Smooth muscle cell (in vitro differentiated cells): ENCODE data around the gene GJA4. TPM values are rescaled to one million over a fixed set of nuclear protein-coding genes. Genes with fewer than 3 reads are reported as not detected.

Experiments used
- DNase-seq: peaks from one replicate; lab custom pipeline; 2025; ENCODE audit not compliant: unreplicated experiment; lab: John Stamatoyannopoulos, UW
- H2AFZ ChIP-seq: fragments of 200-600 bp; sonication (generic); 2 replicates; pipeline ENCODE4 v1.6.0; 2016; ENCODE audit warnings: antibody characterized with exemption, low read depth, mild to moderate bottlenecking
- H3F3A ChIP-seq: fragments of 200-600 bp; sonication (generic); 2 replicates; pipeline ENCODE4 v1.6.0; 2017; ENCODE audit warnings: antibody characterized with exemption, low read depth
- H3K27ac ChIP-seq: fragments of 200-600 bp; sonication (generic); 2 replicates; pipeline ENCODE4 v1.5.1; 2016; ENCODE audit warnings: low read depth, mild to moderate bottlenecking
- H3K27me3 ChIP-seq: fragments of 200-600 bp; sonication (generic); 2 replicates; pipeline ENCODE4 v1.6.1; 2016; ENCODE audit warnings: low read depth, mild to moderate bottlenecking
- H3K36me3 ChIP-seq: fragments of 200-600 bp; sonication (generic); 2 replicates; pipeline ENCODE4 v1.5.1; 2016; ENCODE audit warnings: low read depth
- H3K4me1 ChIP-seq: fragments of 200-600 bp; sonication (generic); 2 replicates; pipeline ENCODE4 v1.5.1; 2016; ENCODE audit warnings: low read depth
- H3K4me2 ChIP-seq: fragments of 200-600 bp; sonication (generic); 2 replicates; pipeline ENCODE4 v1.6.0; 2016; ENCODE audit warnings: mild to moderate bottlenecking
- H3K4me3 ChIP-seq: fragments of 200-600 bp; sonication (generic); 2 replicates; pipeline ENCODE4 v1.5.1; 2016; ENCODE audit warnings: mild to moderate bottlenecking
- H3K79me2 ChIP-seq: fragments of 200-600 bp; sonication (generic); 2 replicates; pipeline ENCODE4 v1.6.0; 2016; ENCODE audit warnings: low read depth, mild to moderate bottlenecking
- H3K9ac ChIP-seq: fragments of 200-600 bp; sonication (generic); 2 replicates; pipeline ENCODE4 v1.6.0; 2016; ENCODE audit warnings: low read depth
- H3K9me3 ChIP-seq: fragments of 200-600 bp; sonication (generic); replicated peaks from 2 replicates; pipeline ENCODE4 v1.5.1; 2016; ENCODE audit warnings: low read depth
- H4K20me1 ChIP-seq: fragments of 200-600 bp; sonication (generic); 2 replicates; pipeline ENCODE4 v1.6.0; 2016; ENCODE audit warnings: low read depth
- CTCF ChIP-seq: fragments of 200-600 bp; sonication (generic); IDR thresholded peaks from 2 replicates; pipeline ENCODE4 v1.5.1; 2017; ENCODE audit warnings: borderline replicate concordance, mild to moderate bottlenecking, antibody characterized with exemption; ENCODE audit not compliant: insufficient read depth, poor library complexity, severe bottlenecking
- WGBS: methylation state at CpG from one replicate; pipeline ENCODE4 v1.1.7; 2016; ENCODE audit warnings: low lambda C conversion rate; 5-methylcytosine and 5-hydroxymethylcytosine counted together
- polyA plus RNA-seq: library from polyadenylated mRNA; unstranded; fragments of >200 nt; fragmentation: Nextera tagmentation; extraction: Ambion mirVana; gene quantifications from 2 replicates; pipeline ENCODE4 v1.2.1, GENCODE V29; 2016
- total RNA-seq: library from RNA; depleted of rRNA; stranded (reverse); fragments of >200 nt; gene quantifications from 2 replicates; pipeline ENCODE4 v1.2.3, GENCODE V29; 2014

The GJA4 gene
- total and polyA plus RNA-seq, 2 experiments from 2014 or later, result not detected

DNA sequence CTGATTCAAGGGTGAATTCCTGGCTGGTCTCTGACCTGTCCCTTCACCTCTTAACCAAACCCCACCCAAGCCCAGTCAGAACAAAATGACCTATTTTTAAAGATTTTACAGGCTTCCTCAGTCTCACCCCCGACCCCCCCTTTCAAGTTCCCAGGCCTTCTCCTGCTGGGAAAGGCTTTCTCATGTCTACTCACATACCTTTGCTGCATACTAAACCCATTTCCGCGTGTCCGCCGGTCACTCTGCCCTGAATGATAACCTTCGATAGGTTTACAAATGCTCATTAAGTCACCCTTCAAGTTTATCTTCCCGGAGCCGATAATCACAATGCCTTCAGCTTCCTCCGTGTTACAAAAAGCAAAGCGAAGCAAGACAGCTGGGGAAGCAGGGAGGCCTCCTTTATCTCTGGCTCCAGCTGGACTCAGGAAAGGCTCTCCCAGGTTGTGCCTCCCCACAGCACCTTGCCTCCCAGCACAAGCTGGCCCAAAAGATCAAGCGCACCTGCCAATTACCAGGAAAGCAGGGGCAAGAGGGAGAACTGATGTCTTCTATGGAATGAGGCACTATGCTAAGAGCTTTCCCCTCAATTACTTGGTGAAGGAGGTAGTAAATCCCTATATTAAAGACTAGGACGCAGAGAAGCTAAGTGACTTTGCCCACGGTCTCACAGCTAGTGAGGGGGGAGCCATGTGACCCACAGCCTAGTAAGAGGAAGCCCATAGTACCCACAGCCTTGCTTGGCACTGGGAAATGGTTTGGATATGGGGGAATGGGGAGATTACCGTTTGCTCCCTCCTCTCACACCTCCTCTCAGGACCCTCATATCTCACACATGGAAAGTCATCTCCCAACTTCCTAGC is 50.8 kb downstream of the GJA4 start:
- TF ChIP-seq CTCF, result no peak
- 62% methylated on average over 14 of the region's 14 CpGs for WGBS
- no peaks in the 10 kb centered on the region for H3K36me3 ChIP-seq
- no peak overlapping the region for H3K4me3 ChIP-seq
- no peaks in the 10 kb centered on the region for H3K27me3 ChIP-seq
- no peaks in the 10 kb centered on the region for H3K9me3 ChIP-seq
- no peak overlapping the region for H2AFZ ChIP-seq
- no peak overlapping the region for H3K27ac ChIP-seq
- no peak overlapping the region for H3K9ac ChIP-seq
- no peak overlapping the region for H3K4me2 ChIP-seq
- DNase-seq, result no peak
- H3K79me2 ChIP-seq, result no peaks in the 10 kb centered on the region
- H4K20me1 ChIP-seq, result peaks cover 93% of the 10 kb centered on the region
- no peaks in the 10 kb centered on the region for H3F3A ChIP-seq
- H3K4me1 ChIP-seq, result peaks cover 6% of the 10 kb centered on the region

GRCh38 chr1:34844252-34844634 is 51.4 kb downstream of the GJA4 start:
- DNase-seq, result no peak
- no peak overlapping the region for H3K9ac ChIP-seq
- H3K27me3 ChIP-seq, result no peaks in the 10 kb centered on the region
- H3K4me2 ChIP-seq, result no peak overlapping the region
- no peaks in the 10 kb centered on the region for H3F3A ChIP-seq
- no peaks in the 10 kb centered on the region for H3K9me3 ChIP-seq
- H3K36me3 ChIP-seq, result no peaks in the 10 kb centered on the region
- WGBS, result 47% methylated on average over 4 of the region's 4 CpGs
- TF ChIP-seq CTCF, result no peak
- H3K4me3 ChIP-seq, result no peak overlapping the region
- H2AFZ ChIP-seq, result no peak overlapping the region
- no peaks in the 10 kb centered on the region for H3K79me2 ChIP-seq
- H3K4me1 ChIP-seq, result peaks cover 6% of the 10 kb centered on the region
- H3K27ac ChIP-seq, result no peak overlapping the region
- H4K20me1 ChIP-seq, result peaks cover 100% of the 10 kb centered on the region

Other genes with a start within 250 kb of the GJA4 start
- 7.3 and 8.8 TPM in 2 replicates for gene GJB5, start 38.0 kb upstream of the GJA4 start, total RNA-seq
- gene GJB5, start 38.0 kb upstream of the GJA4 start, polyA plus RNA-seq, result 2.5 and 10.4 TPM in 2 replicates
- gene GJB4, start 33.3 kb upstream of the GJA4 start, total RNA-seq, result 0.67 and 0.85 TPM in 2 replicates
- gene GJB4, start 33.3 kb upstream of the GJA4 start, polyA plus RNA-seq, result 0.39 TPM in 1 of 2 replicates, not detected in the other
- 5.6 and 10.0 TPM in 2 replicates for gene GJB3, start 11.8 kb upstream of the GJA4 start, total RNA-seq
- 2.9 and 13.1 TPM in 2 replicates for gene GJB3, start 11.8 kb upstream of the GJA4 start, polyA plus RNA-seq
- gene SMIM12, start 66.8 kb downstream of the GJA4 start, total RNA-seq, result 16.5 and 17.6 TPM in 2 replicates
- gene SMIM12, start 66.8 kb downstream of the GJA4 start, polyA plus RNA-seq, result 44.8 and 48.6 TPM in 2 replicates
- not detected in 2 replicates for gene DLGAP3, start 136.7 kb downstream of the GJA4 start, total RNA-seq
- gene DLGAP3, start 136.7 kb downstream of the GJA4 start, polyA plus RNA-seq, result not detected in 2 replicates
- 61.2 and 62.0 TPM in 2 replicates for gene TMEM35B, start 192.3 kb downstream of the GJA4 start, total RNA-seq
- gene TMEM35B, start 192.3 kb downstream of the GJA4 start, polyA plus RNA-seq, result 75.1 and 75.7 TPM in 2 replicates
- 19.0 and 19.6 TPM in 2 replicates for gene ZMYM6, start 238.9 kb downstream of the GJA4 start, total RNA-seq
- 5.6 and 8.9 TPM in 2 replicates for gene ZMYM6, start 238.9 kb downstream of the GJA4 start, polyA plus RNA-seq